Neural cell (in vitro differentiated cells): ENCODE results near the gene LSM14B. TPM values are rescaled to one million over a fixed set of nuclear protein-coding genes. Genes with fewer than 3 reads are reported as not detected.

Experiments used
- H2AFZ ChIP-seq: fragments of 200-600, 300-800 bp; sonication (generic), shearing (Covaris generic); 2 replicates; pipeline ENCODE4 v1.6.0; 2014; ENCODE audit warnings: low read depth, mild to moderate bottlenecking, antibody characterized with exemption, low read length, moderate library complexity
- H3F3A ChIP-seq: fragments of 200-600 bp; shearing (Covaris generic); 2 replicates; pipeline ENCODE4 v1.6.1; 2016; ENCODE audit warnings: mild to moderate bottlenecking, moderate library complexity, mixed read lengths, antibody characterized with exemption, low read length; ENCODE audit not compliant: insufficient read depth, poor library complexity, severe bottlenecking
- H3K27ac ChIP-seq: fragments of 200-600, 300-800 bp; sonication (generic), shearing (Covaris generic); 2 replicates; pipeline ENCODE4 v1.5.1; 2014; ENCODE audit warnings: mild to moderate bottlenecking, low read length, moderate library complexity
- H3K27me3 ChIP-seq: fragments of 300-800, 200-600 bp; sonication (generic), shearing (Covaris generic); 2 replicates; pipeline ENCODE4 v1.6.0; 2014; ENCODE audit warnings: mild to moderate bottlenecking, low read depth, low read length, moderate library complexity; ENCODE audit not compliant: insufficient read depth
- H3K36me3 ChIP-seq: fragments of 300-800, 200-600 bp; sonication (generic), shearing (Covaris generic); 2 replicates; pipeline ENCODE4 v1.5.1; 2014; ENCODE audit warnings: mild to moderate bottlenecking, antibody characterized with exemption, low read length, moderate library complexity; ENCODE audit not compliant: insufficient read depth
- H3K4me2 ChIP-seq: fragments of 300-800, 200-600 bp; sonication (generic), shearing (Covaris generic); 2 replicates; pipeline ENCODE4 v1.6.0; 2014; ENCODE audit warnings: mild to moderate bottlenecking, low read length
- H3K4me3 ChIP-seq: fragments of 300-800, 200-600 bp; sonication (generic), shearing (Covaris generic); 2 replicates; pipeline ENCODE4 v1.5.1; 2014; ENCODE audit warnings: mild to moderate bottlenecking, low read length, moderate library complexity
- H3K79me2 ChIP-seq: fragments of 200-600 bp; shearing (Covaris generic); replicated peaks from 2 replicates; pipeline ENCODE4 v1.6.0; 2014; ENCODE audit warnings: mild to moderate bottlenecking, low read length, moderate library complexity; ENCODE audit not compliant: insufficient read depth
- H3K9ac ChIP-seq: fragments of 300-800, 200-600 bp; sonication (generic), shearing (Covaris generic); 2 replicates; pipeline ENCODE4 v1.6.1; 2016; ENCODE audit warnings: mild to moderate bottlenecking, low read length, mixed read lengths
- H3K9me2 ChIP-seq: fragments of 200-600 bp; shearing (Covaris generic); 2 replicates; pipeline ENCODE4 v1.6.1; 2016; ENCODE audit warnings: mild to moderate bottlenecking, low read length, mixed read lengths; ENCODE audit not compliant: insufficient read depth
- H3K9me3 ChIP-seq: fragments of 200-600, 300-800 bp; sonication (generic), shearing (Covaris generic); 2 replicates; pipeline ENCODE4 v1.6.1; 2016; ENCODE audit warnings: mild to moderate bottlenecking, mixed run types, low read length, moderate library complexity, mixed read lengths
- H4K20me1 ChIP-seq: fragments of 200-600 bp; shearing (Covaris generic); 2 replicates; pipeline ENCODE4 v1.6.1; 2016; ENCODE audit warnings: mild to moderate bottlenecking, mixed run types; ENCODE audit not compliant: insufficient read depth
- EP300 ChIP-seq: fragments of 450-650 bp; conservative IDR thresholded peaks from 2 replicates; pipeline ENCODE4 v1.6.1; 2014; ENCODE audit warnings: antibody characterized with exemption, mild to moderate bottlenecking, moderate library complexity; ENCODE audit not compliant: poor library complexity, severe bottlenecking
- EZH2 ChIP-seq: fragments of 200-600, 300-800 bp; shearing (Covaris generic), sonication (generic); IDR thresholded peaks from 2 replicates; pipeline ENCODE4 v1.6.1; 2014; ENCODE audit warnings: antibody characterized with exemption, low read length, borderline replicate concordance, mild to moderate bottlenecking; ENCODE audit not compliant: insufficient read depth, poor library complexity, severe bottlenecking
- MXI1 ChIP-seq: fragments of 450-650 bp; conservative IDR thresholded peaks from 2 replicates; pipeline ENCODE4 v1.6.1; 2014; ENCODE audit warnings: antibody characterized with exemption, mild to moderate bottlenecking; ENCODE audit not compliant: poor library complexity, severe bottlenecking
- POLR2AphosphoS5 ChIP-seq: IDR thresholded peaks from 2 replicates; pipeline ENCODE4 v1.6.1; 2012
- RAD21 ChIP-seq: fragments of 450-650 bp; conservative IDR thresholded peaks from 2 replicates; pipeline ENCODE4 v1.6.1; 2014; ENCODE audit warnings: antibody characterized with exemption, mild to moderate bottlenecking, moderate library complexity
- SMC3 ChIP-seq: fragments of 450-650 bp; conservative IDR thresholded peaks from 2 replicates; pipeline ENCODE4 v1.6.1; 2014; ENCODE audit warnings: antibody characterized with exemption, mild to moderate bottlenecking, moderate library complexity; ENCODE audit not compliant: poor library complexity
- TAF1 ChIP-seq: IDR thresholded peaks from 2 replicates; pipeline ENCODE4 v1.6.1; 2012; ENCODE audit warnings: low read depth
- polyA plus RNA-seq: library from polyadenylated mRNA; depleted of rRNA; stranded (reverse); fragments of >200 nt; gene quantifications from 2 replicates; pipeline ENCODE4 v1.2.3, GENCODE V29; 2014
- TF ChIP-seq, protein P1 (sequence below): IDR thresholded peaks from 2 replicates; pipeline ENCODE4 v1.6.1; 2012; ENCODE audit warnings: borderline replicate concordance
- TF ChIP-seq, protein P2 (sequence below): fragments of 450-650 bp; IDR thresholded peaks from 2 replicates; pipeline ENCODE4 v1.5.1; 2014; ENCODE audit warnings: antibody characterized with exemption, mild to moderate bottlenecking, moderate library complexity; ENCODE audit not compliant: poor library complexity, severe bottlenecking

LSM14B gene
- polyA plus RNA-seq, 1 donor from 2014 or later: 213 TPM

DNA sequence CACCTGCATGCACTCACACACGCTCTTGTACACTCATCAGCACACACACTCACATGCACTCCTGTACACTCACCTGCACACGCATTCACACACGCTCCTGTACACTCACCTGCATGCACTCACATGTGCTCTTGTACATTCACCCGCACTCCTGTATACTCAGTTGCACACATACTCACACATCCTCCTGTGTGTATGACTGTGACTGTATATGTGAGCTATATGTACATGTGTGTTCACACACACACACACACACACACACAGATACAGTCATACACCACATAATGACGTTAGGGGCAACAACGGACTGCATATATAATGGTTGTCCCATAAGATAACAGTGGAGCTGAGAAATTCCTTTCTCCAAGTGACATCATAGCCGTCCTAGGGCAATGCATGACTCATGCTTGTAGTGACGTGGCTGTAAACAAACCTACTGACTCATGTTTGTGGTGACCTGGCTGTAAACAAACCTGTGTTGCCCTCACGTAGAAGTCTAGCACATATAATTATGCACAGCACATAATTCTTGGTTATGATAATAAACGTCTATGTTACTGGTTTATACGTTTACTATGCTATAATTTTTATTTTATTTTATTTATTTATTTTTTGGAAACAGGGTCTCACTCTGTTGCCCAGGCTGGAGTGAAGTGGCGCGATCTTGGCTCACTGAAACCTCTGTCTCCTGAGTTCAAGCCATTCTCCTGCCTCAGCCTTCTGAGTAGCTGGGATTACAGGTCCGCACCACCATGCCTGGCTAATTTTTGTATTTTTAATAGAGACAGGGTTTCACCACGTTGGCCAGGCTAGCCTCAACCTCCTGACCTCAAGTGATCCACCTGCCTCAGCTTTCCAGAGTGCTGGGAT is 33.8 kb upstream of the LSM14B start:
- H3K4me3 ChIP-seq: no peak overlapping the region
- H3F3A ChIP-seq: no peaks in the 10 kb centered on the region
- H4K20me1 ChIP-seq: no peaks in the 10 kb centered on the region
- H3K79me2 ChIP-seq: no peaks in the 10 kb centered on the region
- no peak overlapping the region for H3K9ac ChIP-seq
- no peak overlapping the region for H3K27ac ChIP-seq
- no peak overlapping the region for H3K4me2 ChIP-seq
- H3K9me2 ChIP-seq: no peaks in the 10 kb centered on the region
- no peaks in the 10 kb centered on the region for H3K27me3 ChIP-seq
- H3K9me3 ChIP-seq: no peaks in the 10 kb centered on the region
- TF ChIP-seq TAF1: no peak
- TF ChIP-seq RAD21: no peak
- TF ChIP-seq, protein P1, sequence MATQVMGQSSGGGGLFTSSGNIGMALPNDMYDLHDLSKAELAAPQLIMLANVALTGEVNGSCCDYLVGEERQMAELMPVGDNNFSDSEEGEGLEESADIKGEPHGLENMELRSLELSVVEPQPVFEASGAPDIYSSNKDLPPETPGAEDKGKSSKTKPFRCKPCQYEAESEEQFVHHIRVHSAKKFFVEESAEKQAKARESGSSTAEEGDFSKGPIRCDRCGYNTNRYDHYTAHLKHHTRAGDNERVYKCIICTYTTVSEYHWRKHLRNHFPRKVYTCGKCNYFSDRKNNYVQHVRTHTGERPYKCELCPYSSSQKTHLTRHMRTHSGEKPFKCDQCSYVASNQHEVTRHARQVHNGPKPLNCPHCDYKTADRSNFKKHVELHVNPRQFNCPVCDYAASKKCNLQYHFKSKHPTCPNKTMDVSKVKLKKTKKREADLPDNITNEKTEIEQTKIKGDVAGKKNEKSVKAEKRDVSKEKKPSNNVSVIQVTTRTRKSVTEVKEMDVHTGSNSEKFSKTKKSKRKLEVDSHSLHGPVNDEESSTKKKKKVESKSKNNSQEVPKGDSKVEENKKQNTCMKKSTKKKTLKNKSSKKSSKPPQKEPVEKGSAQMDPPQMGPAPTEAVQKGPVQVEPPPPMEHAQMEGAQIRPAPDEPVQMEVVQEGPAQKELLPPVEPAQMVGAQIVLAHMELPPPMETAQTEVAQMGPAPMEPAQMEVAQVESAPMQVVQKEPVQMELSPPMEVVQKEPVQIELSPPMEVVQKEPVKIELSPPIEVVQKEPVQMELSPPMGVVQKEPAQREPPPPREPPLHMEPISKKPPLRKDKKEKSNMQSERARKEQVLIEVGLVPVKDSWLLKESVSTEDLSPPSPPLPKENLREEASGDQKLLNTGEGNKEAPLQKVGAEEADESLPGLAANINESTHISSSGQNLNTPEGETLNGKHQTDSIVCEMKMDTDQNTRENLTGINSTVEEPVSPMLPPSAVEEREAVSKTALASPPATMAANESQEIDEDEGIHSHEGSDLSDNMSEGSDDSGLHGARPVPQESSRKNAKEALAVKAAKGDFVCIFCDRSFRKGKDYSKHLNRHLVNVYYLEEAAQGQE: no peak
- no peak for TF ChIP-seq POLR2AphosphoS5
- no peak for TF ChIP-seq SMC3
- TF ChIP-seq EP300: no peak
- no peak for TF ChIP-seq EZH2
- TF ChIP-seq, protein P2, sequence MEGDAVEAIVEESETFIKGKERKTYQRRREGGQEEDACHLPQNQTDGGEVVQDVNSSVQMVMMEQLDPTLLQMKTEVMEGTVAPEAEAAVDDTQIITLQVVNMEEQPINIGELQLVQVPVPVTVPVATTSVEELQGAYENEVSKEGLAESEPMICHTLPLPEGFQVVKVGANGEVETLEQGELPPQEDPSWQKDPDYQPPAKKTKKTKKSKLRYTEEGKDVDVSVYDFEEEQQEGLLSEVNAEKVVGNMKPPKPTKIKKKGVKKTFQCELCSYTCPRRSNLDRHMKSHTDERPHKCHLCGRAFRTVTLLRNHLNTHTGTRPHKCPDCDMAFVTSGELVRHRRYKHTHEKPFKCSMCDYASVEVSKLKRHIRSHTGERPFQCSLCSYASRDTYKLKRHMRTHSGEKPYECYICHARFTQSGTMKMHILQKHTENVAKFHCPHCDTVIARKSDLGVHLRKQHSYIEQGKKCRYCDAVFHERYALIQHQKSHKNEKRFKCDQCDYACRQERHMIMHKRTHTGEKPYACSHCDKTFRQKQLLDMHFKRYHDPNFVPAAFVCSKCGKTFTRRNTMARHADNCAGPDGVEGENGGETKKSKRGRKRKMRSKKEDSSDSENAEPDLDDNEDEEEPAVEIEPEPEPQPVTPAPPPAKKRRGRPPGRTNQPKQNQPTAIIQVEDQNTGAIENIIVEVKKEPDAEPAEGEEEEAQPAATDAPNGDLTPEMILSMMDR: no peak
- no peak for TF ChIP-seq MXI1
- H3K36me3 ChIP-seq: no peaks in the 10 kb centered on the region
- H2AFZ ChIP-seq: no peak overlapping the region

- H4K20me1 ChIP-seq: no peaks in the 10 kb centered on the region
- TF ChIP-seq MXI1 (no peak), SMC3 (no peak), POLR2AphosphoS5 (no peak), RAD21 (no peak), TAF1 (no peak), EP300 (no peak), EZH2 (no peak)
- TF ChIP-seq, protein P1: no peak
- TF ChIP-seq, protein P2: no peak
- no peak overlapping the region for H2AFZ ChIP-seq
- H3K9me3 ChIP-seq: no peaks in the 10 kb centered on the region
- no peaks in the 10 kb centered on the region for H3K79me2 ChIP-seq
- H3K4me2 ChIP-seq: no peak overlapping the region
- H3F3A ChIP-seq: no peaks in the 10 kb centered on the region
- no peaks in the 10 kb centered on the region for H3K27me3 ChIP-seq
- H3K27ac ChIP-seq: no peak overlapping the region
- no peaks in the 10 kb centered on the region for H3K9me2 ChIP-seq
- H3K4me3 ChIP-seq: no peak overlapping the region
- H3K36me3 ChIP-seq: no peaks in the 10 kb centered on the region
- H3K9ac ChIP-seq: no peak overlapping the region
Observed at GRCh38 chr20:62089393-62089792, 32.9 kb upstream of the LSM14B start.
